UCSD-AML1 (cell line): ENCODE measurements around the gene GRM8.

Experiments used
- DNase-seq: peaks from one replicate; lab custom pipeline; 2025; ENCODE audit not compliant: unreplicated experiment; lab: John Stamatoyannopoulos, UW

Gene GRM8

DNA sequence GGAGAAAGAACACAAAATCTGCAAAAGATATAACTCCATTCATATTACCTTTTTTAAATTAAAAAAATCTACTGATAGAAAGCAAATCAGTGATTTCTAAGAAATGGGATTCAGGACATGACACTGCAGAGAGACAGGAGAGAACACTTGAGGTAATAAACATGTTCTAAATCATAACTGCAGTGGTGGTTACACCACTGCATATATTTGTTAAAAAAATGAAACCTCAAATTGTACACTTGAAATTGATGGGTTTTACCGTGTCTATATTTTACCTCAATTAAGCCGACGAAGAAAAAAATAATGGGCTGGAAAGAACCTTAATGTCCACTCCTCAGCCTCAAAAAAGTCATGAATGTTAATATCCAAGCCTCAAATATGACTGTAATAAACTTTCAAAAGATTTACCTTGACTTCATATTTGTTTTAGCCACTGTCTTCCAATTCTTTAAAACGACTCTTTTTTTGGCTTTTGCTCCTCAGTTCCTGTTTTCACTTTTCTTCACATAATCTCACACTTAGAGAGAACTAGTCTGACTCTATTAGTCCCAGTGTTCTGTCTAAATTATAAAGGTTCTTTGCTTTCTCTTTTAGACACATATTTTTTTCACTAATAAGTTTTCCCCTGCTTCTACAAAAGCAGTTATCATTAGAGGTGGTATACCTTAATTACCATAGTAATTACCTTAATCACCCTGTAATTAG, 502.4 kb downstream of the GRM8 start:
- DNase-seq = no peak

DNA sequence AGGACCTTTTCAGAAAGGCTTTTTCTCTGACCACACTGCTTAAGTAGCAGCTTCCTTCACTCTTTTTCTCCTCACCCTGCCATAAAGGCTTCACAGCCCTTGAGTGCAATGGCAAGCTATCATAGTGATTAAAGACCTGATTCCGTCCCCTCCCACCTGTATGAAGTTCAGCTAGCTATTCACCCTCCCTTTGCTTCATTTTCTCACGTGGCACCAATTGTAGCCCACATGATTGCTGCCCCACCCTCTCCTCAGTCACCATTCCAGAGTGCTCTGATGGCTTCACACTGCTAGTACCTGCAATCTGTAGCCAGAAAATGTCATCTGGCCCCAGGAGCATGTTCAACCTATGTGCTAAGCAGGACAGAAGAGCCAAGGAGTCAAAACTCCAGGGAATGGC, 523.8 kb downstream of the GRM8 start:
- no peak for DNase-seq

DNA sequence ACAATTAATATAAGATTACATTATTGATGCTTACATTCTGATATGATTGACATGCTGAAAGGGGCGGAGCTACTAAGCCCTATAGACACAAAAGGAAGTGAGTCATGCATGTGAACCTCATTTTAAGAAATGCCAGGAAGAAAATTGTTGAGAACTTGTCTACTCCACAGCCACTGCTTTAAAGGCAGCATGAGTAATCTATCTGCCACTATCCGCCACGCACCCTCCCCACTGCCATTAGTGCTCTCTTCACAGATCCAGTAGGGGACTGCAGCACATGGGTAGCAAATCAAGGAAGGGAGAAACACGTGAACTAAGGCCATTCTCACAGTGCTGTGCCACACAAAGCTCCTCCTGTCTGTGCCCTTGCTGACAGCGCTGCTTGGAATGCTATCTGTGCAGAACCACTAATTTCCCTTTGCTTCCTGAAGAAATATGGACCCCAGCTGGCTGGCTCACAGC, 524.8 kb downstream of the GRM8 start:
- DNase-seq = peak; percentile 5

DNA sequence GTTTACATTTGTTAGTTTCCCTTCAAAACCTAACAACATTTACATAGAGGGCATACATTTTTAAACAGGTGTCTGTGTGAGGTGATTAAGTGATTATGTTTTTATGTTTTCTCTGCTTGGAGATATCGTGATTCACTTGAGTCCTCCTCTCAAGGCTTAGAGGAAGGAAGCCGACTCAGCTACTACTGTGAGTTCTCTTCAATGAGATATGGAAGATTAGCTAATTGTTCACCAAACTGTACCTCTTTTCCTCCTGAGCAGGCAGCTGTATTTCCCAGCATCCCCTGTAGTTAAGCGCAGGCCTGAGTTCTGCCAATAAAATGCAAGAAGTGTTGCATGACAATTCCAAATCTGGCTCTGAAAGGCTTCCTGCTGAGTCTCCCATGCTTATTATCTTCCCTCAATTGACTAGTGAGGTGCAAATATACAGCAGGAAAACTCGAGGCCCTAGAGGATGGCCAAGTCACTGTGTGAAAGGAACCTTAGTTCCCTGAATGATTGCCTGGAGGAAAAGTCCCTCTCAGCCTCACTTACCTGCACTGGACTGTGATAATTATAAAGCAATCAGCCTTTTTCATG, 528.7 kb downstream of the GRM8 start:
- DNase-seq = no peak

DNA sequence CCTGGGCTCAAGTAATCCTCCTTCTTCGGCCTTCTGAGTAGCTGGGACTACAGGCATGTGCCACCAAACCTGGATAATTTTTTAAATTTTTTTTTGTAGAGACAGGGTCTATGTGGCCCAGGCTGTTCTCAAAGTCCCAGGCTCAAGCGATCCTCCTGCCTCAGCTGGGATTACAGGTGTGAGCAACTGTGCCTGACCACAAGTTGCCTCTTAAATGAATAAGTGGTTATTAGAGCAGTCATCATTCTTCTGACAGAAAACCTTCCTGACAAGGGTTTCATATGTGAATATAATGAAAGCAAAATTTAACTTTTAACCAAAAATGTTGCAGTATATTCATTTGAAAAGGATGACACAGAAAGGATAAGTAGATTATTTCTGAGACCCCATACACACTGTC, 532.5 kb downstream of the GRM8 start:
- no peak for DNase-seq

DNA sequence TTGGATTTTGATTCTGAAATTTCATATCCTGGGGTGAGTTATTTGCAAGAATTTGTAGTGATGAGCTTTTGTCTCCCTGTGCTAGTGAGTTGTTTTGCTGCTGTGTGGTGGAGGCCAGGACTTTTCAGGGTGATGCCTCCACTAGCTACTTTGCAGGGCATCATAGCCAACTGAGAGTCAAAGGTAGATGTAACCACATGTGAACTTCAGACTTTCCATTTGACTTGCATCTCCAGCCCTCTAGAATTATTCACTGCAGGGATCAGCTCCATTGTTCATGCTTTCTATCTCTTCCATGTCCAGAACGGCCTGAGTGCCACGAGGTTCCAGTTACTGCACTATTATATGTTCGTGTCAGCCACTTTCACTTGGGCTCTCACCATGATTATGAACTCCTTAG, 534.3 kb downstream of the GRM8 start:
- DNase-seq = no peak

DNA sequence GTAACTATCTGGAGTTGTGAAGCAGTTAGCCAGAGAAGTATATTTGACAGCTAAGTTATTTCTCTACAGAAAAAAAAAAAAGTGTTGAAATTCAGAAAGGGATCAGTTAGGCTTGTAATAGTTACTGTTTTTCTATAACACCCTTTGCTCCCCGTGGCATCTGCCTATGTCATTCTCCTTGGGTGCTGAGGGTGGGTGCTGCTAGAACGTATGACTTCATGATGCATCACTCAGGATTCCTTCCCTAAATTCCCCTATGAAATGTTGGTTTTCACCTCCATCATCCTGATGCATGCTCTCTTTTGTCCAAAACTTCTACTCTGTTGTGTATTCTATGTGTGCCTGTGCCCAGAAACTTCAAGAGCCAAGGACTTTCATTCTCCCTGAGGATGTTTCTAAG, 536.4 kb downstream of the GRM8 start:
- no peak for DNase-seq

DNA sequence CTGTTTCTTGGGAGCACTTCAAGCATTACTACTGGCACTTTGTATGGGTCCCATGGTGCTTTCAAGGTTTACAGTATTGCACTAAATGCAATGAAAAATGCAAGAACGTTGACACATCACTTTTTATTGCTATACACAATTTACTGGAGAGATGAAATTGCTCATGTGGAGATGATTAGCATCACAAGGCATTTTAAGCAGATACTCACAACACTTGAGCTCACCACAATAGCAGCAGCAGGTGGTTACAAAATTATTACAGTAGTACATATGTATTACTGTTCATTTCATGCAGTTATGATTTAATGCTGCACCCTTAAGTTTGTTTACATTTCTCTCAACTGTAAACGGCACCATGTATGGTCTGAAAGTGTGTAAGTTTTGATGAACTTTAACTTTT, 537.7 kb downstream of the GRM8 start:
- no peak for DNase-seq

DNA sequence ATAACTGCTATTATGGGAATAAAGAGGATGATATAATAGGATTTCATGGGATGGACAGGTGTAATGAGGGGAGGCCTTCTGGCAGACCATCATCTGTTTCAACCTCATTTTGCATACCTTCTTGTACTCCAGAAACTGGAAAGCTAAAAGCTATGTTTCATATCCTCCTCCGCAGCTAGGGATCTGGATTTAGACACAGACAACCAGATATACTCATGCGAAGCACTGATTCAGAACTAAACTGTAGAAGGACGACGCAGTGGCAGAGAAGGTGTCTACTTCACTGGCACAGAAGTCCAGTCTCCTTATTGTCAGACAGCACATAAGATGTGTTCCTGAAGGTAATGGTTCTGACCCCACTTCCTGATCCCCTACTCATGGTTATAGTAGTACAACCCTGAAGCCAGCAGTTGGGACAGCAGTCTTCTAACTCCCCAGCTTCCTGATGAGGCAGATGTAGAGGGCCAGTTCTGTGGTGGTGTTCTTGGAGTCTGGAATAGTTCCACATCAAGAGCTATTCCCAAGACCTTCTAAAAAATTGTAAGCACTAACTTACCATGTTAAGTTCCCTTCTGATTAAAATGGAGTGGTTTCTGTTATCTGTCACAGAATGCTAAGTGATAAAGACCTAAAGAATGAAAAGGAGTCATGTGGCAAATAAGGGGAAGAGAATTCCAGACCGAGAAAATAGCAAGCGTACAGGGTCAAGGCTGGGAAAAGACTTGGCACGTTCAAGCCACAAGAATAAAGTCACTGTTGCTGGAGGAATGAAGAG, 550.3 kb downstream of the GRM8 start:
- no peak for DNase-seq

DNA sequence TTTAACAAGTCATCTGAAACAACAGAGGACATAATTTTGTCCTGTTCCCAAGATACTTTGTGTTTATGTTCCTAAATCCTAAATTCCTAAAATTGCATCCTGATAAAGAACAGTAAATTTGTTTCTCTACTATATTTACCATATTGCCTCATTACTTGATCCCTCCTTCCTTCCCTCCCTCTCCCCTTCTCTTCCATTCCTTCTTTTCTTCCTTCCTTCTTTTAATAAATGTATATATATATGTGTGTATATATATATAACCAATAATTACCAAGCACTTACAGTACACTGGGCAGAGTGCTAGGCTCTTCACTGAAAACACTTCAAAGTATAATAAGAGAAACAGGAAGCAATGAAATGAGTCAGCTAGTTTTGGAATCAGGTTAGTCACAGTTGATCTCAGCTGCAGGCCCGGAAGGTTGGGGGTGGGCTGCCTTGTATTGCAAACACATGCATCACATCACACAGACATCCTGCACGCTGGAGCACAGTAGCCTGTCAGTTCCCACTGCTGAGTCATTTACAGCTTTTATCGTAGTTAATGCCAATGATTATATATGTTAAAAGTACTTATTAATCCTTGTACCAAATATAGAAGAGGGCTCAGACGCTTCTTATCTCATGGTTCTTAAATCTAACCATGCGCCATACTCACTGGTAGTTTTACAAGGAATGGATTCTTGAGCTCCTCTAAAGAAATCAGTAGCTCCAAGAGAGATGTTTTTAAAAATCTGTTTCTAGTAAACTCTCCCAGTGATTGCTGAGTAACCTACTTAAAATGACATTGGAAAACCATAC, 551.7 kb downstream of the GRM8 start:
- peak; percentile 69 for DNase-seq

DNA sequence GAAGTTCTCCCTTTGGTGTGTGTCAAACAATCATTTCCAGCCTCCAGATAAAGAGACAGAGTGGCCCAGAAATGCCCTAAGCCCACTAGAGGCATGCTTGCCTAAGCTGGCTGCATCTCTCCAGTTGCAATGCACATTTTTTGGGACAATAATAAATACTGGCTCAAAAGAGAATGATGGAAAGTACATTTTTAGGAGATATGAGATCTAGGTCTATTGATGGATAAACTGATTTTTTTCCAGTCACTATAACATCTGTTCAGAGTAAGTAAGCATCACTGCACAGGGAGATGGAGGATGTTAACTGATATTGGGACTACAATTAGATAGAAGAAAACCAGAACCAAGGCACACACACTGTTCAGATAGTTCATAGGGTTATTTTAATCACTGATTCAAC, 553.0 kb downstream of the GRM8 start:
- no peak for DNase-seq

DNA sequence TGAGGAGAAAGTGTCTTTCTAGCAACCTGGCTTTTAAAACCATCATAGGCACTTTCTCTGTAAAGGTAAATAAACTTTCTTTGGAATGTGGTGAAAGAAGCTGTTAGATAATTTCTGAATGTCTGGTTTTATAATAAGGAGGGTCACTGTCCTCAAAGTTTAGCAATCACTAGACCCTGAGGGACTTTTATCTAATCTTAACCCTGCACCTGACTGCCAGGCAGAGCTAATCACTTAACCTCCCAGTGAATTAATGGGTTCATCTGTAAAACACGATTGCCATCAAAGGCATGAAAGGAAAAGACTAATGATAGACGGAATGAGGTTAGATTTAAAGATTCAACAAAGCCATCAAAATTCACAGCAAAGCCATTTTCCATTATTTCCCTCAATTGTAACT, 553.8 kb downstream of the GRM8 start:
- no peak for DNase-seq

DNA sequence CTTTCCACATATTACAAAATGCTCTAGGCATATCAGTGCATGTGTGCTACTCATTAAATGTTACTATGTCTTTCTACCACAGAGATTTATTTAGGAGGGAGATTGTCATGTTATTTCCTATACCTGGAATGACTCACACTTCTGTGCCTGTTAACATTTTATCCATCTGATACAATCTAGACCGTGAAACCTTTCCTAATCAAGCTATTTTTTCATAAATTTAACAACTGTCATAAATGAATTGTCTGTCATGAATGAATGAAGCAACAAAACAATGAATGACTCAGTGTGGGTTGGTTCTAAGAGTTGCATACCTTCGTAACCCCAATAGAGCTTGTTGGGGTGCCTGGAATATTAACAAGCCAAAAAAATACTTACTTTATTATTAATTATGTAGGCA, 554.3 kb downstream of the GRM8 start:
- no peak for DNase-seq

DNA sequence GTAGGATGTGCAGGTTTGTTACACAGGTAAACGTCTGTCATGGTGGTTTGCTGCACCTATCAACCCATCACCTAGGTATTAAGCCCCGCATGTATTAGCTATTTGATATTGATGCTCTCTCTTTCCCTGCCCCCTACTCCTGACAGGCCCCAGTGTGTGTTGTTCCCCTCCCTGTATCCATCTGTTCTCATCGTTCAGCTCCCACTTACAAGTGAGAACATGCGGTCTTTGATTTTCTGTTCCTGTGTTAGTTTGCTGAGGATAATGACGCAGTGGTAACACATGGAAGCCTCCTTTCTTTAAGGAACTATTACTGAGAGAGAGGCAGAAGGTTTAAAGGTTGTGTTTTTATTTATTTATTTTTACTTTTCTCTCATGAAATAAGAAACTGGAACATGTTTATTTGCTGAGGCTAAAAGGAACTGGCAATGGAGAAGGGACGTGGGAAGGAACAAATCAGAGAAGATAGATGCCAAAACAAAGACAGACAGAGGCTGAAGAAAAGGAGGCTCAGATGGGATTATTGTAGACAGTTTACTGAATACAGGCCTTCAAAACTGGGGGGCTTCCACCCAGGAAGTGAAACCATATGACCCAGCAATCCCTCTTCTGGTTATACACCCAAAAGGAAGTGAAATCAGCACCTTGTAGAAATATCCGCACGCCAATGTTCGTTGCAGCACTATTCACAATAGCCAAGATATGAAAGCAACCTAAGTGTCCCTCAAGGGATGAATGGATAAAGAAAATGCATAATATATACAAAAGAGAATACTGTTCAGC, 556.3 kb downstream of the GRM8 start:
- no peak for DNase-seq

DNA sequence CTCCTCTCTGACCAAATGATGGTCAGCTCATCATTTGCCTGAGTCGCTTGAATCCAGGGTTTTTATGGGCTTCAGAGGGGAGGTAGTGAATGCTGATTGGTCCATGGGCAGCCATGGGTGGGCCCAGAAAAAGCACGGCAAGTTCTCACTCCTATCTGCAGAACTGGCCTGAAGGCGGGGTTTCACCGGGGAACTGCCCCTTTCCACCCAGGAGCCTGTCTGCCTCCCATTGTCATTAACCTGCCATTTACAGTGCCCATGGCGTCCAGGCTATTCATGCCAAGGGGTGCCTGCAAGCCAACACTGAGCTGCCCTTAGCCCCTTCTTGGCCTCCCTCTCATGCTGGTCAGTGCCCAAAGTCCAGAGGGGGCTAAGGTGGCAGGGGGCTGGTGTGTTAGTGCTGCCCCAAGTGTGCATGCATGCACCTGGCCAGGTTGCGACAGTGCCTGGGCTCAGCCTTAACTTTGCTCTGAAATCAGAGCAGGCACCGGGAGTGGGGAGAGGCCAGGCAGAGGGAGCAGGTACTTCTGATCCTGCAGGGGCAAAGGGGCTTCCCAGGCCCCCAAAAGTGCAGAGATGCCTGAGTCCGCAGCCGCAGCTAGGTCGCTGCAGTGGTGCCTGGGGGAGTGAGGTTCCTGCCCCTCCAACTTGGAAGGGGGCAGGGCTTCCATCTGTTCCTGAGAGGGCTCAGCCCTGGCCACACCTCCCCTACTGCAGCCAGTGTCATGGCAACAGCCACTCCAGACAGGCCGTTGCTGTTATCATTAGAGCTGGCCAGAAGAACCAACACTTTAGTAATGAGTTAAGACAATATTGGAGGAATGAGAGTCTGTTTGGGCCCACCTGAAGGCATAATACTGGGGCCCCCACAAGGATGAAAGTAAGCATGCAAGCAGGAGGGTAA, 561.6 kb downstream of the GRM8 start:
- no peak for DNase-seq

DNA sequence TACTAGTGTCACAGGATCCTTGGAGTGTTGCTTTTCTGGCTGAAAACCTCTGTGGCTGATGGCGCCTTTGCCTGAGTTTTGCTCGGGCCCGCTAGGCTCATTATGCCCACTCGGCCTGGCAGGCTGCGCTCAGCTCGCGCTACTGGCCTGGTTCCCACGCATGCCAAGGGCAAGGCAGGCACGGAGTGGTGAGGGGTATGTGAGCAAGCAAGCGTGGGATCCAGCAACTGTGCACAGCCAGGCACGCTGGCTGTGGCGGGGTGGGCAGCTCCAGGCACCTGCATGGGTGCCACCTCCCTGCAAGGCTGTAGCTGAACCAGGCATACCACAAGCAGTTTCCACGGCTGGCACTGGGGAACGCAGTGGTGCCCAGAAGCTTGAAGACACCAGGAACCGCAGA, 562.6 kb downstream of the GRM8 start:
- no peak for DNase-seq

DNA sequence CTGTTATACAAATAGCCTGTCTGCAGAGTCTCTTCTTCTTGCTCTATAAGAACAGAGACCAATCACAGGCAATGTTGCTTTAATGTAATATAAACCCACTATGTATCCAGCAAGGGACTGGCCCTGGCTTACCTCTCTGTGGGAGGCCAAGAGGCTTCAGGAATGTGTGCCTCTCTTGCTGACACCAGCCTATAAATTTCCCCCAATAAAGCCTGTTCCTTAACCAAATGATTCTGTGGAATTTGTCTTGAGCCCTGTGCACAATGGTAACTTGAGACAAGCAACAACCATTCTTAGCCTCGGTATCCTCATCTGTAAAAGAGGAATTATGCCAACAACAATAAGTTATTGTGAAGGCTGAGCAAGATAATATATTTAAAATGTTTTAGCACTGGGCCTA, 563.7 kb downstream of the GRM8 start:
- DNase-seq = no peak

DNA sequence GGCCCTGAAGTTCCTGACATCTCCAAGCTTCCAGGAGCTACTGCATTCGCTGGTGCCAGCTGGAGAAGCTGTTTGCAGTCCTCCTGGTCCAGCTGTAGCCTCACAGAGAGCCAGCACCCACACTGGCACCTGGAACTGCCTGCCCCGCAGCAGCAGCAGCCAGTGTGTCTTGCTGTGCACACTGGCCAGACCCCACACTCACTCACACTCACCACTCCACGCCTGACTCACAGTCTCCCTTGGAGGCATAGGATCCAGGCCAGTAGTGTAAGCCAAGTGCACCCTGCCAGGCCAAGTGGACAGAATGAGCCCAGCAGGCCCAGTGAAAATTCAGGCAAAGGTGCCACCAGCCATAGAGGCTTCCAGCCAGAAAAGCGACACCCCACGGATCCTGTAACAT, 566.3 kb downstream of the GRM8 start:
- no peak for DNase-seq

DNA sequence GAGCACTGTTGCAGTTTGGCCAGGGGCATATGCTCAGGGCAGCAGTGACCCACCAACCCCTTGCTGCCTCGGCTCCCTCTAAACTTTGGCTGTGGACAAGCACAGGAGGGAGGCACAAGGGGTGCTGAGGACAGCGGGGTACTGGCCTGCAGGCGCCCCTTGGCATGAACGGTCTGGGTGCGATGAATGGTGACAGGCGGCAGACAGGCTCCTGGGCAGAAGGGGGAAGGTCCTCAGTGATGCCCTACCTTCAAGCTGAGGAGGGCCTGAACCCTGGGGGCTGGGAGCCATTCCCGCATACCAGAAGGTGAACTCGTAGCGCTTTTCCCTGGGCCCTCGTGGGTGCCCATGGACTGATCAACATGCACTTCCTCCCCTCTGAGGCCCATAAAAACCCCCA, 567.1 kb downstream of the GRM8 start:
- DNase-seq = no peak
